Measurements from ENCODE around the gene FBXO36.

GRCh38 chr2:229910147-229910831 lies 12.0 kb upstream of the FBXO36 start:
- TF ChIP-seq, protein P1, sequence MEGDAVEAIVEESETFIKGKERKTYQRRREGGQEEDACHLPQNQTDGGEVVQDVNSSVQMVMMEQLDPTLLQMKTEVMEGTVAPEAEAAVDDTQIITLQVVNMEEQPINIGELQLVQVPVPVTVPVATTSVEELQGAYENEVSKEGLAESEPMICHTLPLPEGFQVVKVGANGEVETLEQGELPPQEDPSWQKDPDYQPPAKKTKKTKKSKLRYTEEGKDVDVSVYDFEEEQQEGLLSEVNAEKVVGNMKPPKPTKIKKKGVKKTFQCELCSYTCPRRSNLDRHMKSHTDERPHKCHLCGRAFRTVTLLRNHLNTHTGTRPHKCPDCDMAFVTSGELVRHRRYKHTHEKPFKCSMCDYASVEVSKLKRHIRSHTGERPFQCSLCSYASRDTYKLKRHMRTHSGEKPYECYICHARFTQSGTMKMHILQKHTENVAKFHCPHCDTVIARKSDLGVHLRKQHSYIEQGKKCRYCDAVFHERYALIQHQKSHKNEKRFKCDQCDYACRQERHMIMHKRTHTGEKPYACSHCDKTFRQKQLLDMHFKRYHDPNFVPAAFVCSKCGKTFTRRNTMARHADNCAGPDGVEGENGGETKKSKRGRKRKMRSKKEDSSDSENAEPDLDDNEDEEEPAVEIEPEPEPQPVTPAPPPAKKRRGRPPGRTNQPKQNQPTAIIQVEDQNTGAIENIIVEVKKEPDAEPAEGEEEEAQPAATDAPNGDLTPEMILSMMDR (IDR thresholded peaks at IDR 0.05), result no peak
- TF ChIP-seq POLR2A (IDR thresholded peaks at IDR 0.05), result no peak

Measured in thyroid gland (tissue), 4 donors.